Measurements from ENCODE around the gene TCF25.
A peak's percentile ranks its signal among the peaks of the same experiment; 100 is the strongest.
"Not testable (repeated sequence)": the region's sequence is repeated elsewhere in the genome, so short reads cannot be mapped to it uniquely, and the experiment has no call there.

TCF25 gene

DNA sequence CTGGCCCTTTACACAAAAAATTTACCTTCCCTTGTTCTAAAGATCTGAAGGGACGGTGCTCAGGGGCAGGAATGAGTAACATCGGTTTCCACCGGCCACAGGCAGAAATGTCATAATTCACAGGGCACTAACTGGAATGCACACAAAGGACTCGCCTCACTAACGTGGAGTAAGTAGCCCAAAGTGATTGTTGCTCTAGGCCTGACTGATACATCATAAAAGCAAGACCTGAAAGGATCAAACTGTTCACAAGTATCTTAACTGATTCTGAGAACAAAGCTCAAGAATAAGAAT lies 8.9 kb upstream of the TCF25 start:
- no peak overlapping the region for H3K4me3 ChIP-seq (ENCODE audit: low read depth, low read length)

GRCh38 chr16:89867918-89868317 lies 5.5 kb upstream of the TCF25 start:
- TF ChIP-seq CTCF (IDR thresholded peaks at IDR 0.05; ENCODE audit: low read depth, low read length), result no peak
- H3K4me3 ChIP-seq (ENCODE audit: low read depth, low read length), result no peak overlapping the region
- in situ Hi-C loops (cut with HindIII; ENCODE audit: low sequenced_read_pairs), result no loop called here
- no peak for DNase-seq (ENCODE audit: low read depth, low spot score)

More for the DNA sequence above, 8.9 kb upstream of the TCF25 start:
- no peak for TF ChIP-seq CTCF (IDR thresholded peaks at IDR 0.05; ENCODE audit: low read depth, low read length)
- in situ Hi-C loops (cut with HindIII; ENCODE audit: low sequenced_read_pairs), result no loop called here
- peak; percentile 12 for DNase-seq (ENCODE audit: low read depth, low spot score)

- TF ChIP-seq CTCF (IDR thresholded peaks at IDR 0.05; ENCODE audit: low read depth, low read length), result no peak
- DNase-seq (ENCODE audit: low read depth, low spot score), result no peak
- H3K4me3 ChIP-seq (ENCODE audit: low read depth, low read length), result no peak overlapping the region
- in situ Hi-C loops (cut with HindIII; ENCODE audit: low sequenced_read_pairs), result no loop called here
Observed at GRCh38 chr16:89869911-89870310, 3.5 kb upstream of the TCF25 start.

DNA sequence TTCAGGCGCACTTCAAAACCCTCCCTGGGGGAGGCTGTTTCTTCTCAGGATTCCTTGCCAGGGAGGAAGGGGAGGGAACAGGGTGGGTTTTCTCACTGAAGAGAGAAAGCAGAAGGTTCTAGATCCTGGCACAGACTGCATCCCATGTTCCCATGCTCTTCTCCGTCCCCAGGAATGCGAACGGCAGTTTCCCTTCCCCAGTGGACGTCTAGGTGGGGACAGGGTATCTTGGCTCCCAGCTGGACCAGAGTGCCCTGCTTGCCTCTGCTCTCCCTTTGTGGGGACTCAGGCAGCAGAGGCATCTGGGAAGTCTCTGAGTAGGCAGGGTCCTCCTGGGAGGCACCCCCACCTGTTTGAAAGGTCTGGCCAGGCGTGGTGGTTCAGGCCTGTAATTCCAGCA lies 3.0 kb upstream of the TCF25 start:
- DNase-seq (ENCODE audit: low read depth, low spot score), result no peak
- in situ Hi-C loops (cut with HindIII; ENCODE audit: low sequenced_read_pairs), result no loop called here
- no peak for TF ChIP-seq CTCF (IDR thresholded peaks at IDR 0.05; ENCODE audit: low read depth, low read length)
- no peak overlapping the region for H3K4me3 ChIP-seq (ENCODE audit: low read depth, low read length)

DNA sequence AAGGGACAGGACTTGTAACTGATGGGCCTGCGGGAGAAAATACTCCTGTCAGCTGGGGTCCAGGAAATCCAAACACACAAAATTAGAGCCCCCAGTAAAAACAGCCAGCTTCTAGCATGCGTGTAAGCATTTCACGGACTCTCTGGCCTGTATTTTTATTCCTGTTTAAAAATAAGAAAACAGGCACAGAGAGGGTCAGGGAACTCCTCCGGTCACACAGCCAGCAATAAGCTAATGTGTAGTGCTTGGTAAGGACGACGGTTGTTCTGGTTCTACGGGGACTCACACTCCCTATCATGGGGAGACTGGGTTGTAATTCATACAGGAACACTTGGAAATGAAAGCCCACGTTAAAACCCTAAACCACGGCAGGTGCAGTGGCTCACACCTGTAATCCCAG lies 1.5 kb upstream of the TCF25 start:
- DNase-seq (ENCODE audit: low read depth, low spot score), result no peak
- in situ Hi-C loops (cut with HindIII; ENCODE audit: low sequenced_read_pairs), result no loop called here
- no peak for TF ChIP-seq CTCF (IDR thresholded peaks at IDR 0.05; ENCODE audit: low read depth, low read length)
- H3K4me3 ChIP-seq (ENCODE audit: low read depth, low read length), result no peak overlapping the region

- TF ChIP-seq CTCF (IDR thresholded peaks at IDR 0.05; ENCODE audit: low read depth, low read length), result no peak
- peak overlapping the region; percentile 82 for H3K4me3 ChIP-seq (ENCODE audit: low read depth, low read length)
- in situ Hi-C loops (cut with HindIII; ENCODE audit: low sequenced_read_pairs), result no loop called here
- peak; percentile 95 for DNase-seq (ENCODE audit: low read depth, low spot score)
Observed at GRCh38 chr16:89873972-89874689, 739 bp downstream of the TCF25 start.

DNA sequence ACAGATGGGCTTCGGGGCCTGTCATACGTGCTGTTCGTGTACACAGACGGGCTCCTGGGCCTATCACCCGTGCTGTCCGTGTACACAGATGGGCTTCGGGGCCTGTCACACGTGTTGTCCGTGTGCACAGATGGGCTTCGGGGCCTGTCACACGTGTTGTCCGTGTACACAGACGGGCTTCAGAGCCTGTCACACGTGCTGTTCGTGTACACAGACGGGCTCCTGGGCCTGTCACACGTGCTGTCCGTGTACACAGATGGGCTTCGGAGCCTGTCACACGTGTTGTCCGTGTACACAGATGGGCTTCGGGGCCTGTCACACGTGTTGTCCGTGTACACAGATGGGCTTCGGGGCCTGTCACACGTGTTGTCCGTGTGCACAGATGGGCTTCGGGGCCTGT lies 5.7 kb downstream of the TCF25 start:
- in situ Hi-C loops (cut with HindIII; ENCODE audit: low sequenced_read_pairs); DNase-seq (ENCODE audit: low read depth, low spot score); H3K4me3 ChIP-seq (ENCODE audit: low read depth, low read length): not testable (repeated sequence)
